ENCODE data around the gene SKI. TPM values are rescaled to one million over a fixed set of nuclear protein-coding genes. Genes with fewer than 3 reads are reported as not detected.

SKI gene
- total and polyA plus RNA-seq, 10 of the 15 experiments (the other 5 are each of a cell fraction or from before 2014, with no cell fraction given), result 0.03 to 14.9 (median 0.96) TPM

GRCh38 chr1:2194898-2195673, 33.0 kb upstream of the SKI start:
- ChIA-PET SMC1A (ENCODE audit: uncharacterized antibody, unreplicated experiment) (interaction anchor here (0.7 to 3.2 kb wide), 14 partner anchors 38 to 391 kb away, joined by 3 to 62 read pairs (median 4); partner anchors contain the start of genes MORN1, PEX10, PRXL2B and RER1), RAD21 (ENCODE audit: unreplicated experiment) (interaction anchor here (0.6 to 2.3 kb wide), 22 partner anchors 9 to 360 kb away, joined by 3 to 78 read pairs (median 4); partner anchors contain the start of genes MORN1, PANK4, PEX10 and RER1), POLR2A (interaction anchor here (0.8 to 1.8 kb wide), 9 partner anchors 9 to 353 kb away, joined by 3 to 12 read pairs (median 3); partner anchors contain the start of genes MORN1 and RER1), CTCF (interaction anchor here (0.7 to 3.3 kb wide), 30 partner anchors 10 to 727 kb away, joined by 3 to 98 read pairs (median 4); partner anchors contain the start of genes MORN1, PEX10 and RER1)
- FAIRE-seq (peak; percentile 75), DNase-seq (ENCODE audit: low read depth, low spot score) (peak; percentile 43), ATAC-seq (peak; percentile 91)
- WGBS (ENCODE audit: insufficient coverage, insufficient replicate concordance, low lambda C conversion rate, missing lambda C conversion rate), result 2% methylated on average over 27 of the region's 35 CpGs
- peak overlapping the region; percentile 61 for H3K4me3 ChIP-seq
- no peaks in the 10 kb centered on the region for H3K9me3 ChIP-seq (replicated peaks; ENCODE audit: control insufficient read depth, insufficient read depth, low read length)
- peaks cover 1% of the 10 kb centered on the region for H3K79me2 ChIP-seq (ENCODE audit: control insufficient read depth, insufficient read depth, low read length)
- H3K36me3 ChIP-seq (ENCODE audit: control insufficient read depth in 2 of 2, insufficient read depth in 2 of 2, low read length in 1 of 2), result no peaks in the 10 kb centered on the region; a peak in 1 of 4 replicates
- no peaks in the 10 kb centered on the region for H4K20me1 ChIP-seq (ENCODE audit: control insufficient read depth, insufficient read depth)
- H3K4me1 ChIP-seq (ENCODE audit: control insufficient read depth, insufficient read depth, low read length), result peaks cover 10% of the 10 kb centered on the region
- in situ Hi-C loops (cut with MboI), result loop anchor here (5.0 to 10.0 kb wide), 2 partner anchors 192 to 1230 kb away; no protein-coding TSS in a partner anchor
- peak overlapping the region; percentile 90 for H3K4me2 ChIP-seq (ENCODE audit: control insufficient read depth, insufficient read depth)
- no TSS peak for BruUV-seq (replicated peaks)
- H3K9ac ChIP-seq (ENCODE audit: control insufficient read depth, insufficient read depth, low read length), result peak overlapping the region; percentile 83
- H2AFZ ChIP-seq (ENCODE audit: control insufficient read depth, low read depth, low read length), result peak overlapping the region; percentile 94
- intact Hi-C loops (cut with micrococcal nuclease; ENCODE audit: unreplicated experiment), result loop anchor here (1.0 to 5.0 kb wide), 4 partner anchors 117 to 1227 kb away; no protein-coding TSS in a partner anchor
- H3K27ac ChIP-seq (ENCODE audit: control insufficient read depth, insufficient read depth), result peak overlapping the region; percentile 89
- no peaks in the 10 kb centered on the region for H3K27me3 ChIP-seq (replicated peaks in 1 of 2; ENCODE audit: control insufficient read depth in 2 of 2, insufficient read depth in 2 of 2, low read length in 1 of 2)
- TF ChIP-seq TARDBP (IDR thresholded peaks at IDR 0.05; ENCODE audit: borderline replicate concordance), result 0 out of 2 replicates have a peak, but pooled peaks have one; percentile 52
- TF ChIP-seq FOXM1 (IDR thresholded peaks at IDR 0.05; ENCODE audit: low read depth, low read length), result no peak
- TF ChIP-seq MEF2B (IDR thresholded peaks at IDR 0.05; ENCODE audit: partially characterized antibody, poor library complexity, severe bottlenecking), result peak; percentile 88
- TF ChIP-seq NBN (IDR thresholded peaks at IDR 0.05), result peak; percentile 81; the same call in 1 of the 2 replicates
- TF ChIP-seq RUNX3 (IDR thresholded peaks at IDR 0.05; ENCODE audit: low read length), result 0 out of 2 replicates have a peak, but pooled peaks have one; percentile 4
- 0 out of 2 replicates have a peak, but pooled peaks have one; percentile 36 for TF ChIP-seq SIN3A (IDR thresholded peaks at IDR 0.05; ENCODE audit: low read depth, low read length)
- peak; percentile 54 for TF ChIP-seq POLR2A (IDR thresholded peaks at IDR 0.05; ENCODE audit: low read depth, low read length)
- TF ChIP-seq ASH2L (IDR thresholded peaks at IDR 0.05; ENCODE audit: borderline replicate concordance, low read depth), result peak; percentile 50; the same call in 1 of the 2 replicates
- peak; percentile 60 to 76; a peak in 3 of 4 replicates for TF ChIP-seq IKZF2 (IDR thresholded peaks at IDR 0.05)
- TF ChIP-seq CHD2 (IDR thresholded peaks at IDR 0.05; ENCODE audit: borderline replicate concordance, low read depth, low read length), result no peak
- 0 out of 2 replicates have a peak, but pooled peaks have one; percentile 7 for TF ChIP-seq ELK1 (IDR thresholded peaks at IDR 0.05; ENCODE audit: low read depth, low read length)
- TF ChIP-seq USF2 (IDR thresholded peaks at IDR 0.05; ENCODE audit: borderline replicate concordance, low read depth, low read length), result no peak
- peak; percentile 89 for TF ChIP-seq RELA (IDR thresholded peaks at IDR 0.05; ENCODE audit: borderline replicate concordance, partially characterized antibody)
- TF ChIP-seq IRF3 (IDR thresholded peaks at IDR 0.05), result no peak
- TF ChIP-seq PAX5 (IDR thresholded peaks at IDR 0.05; ENCODE audit: borderline replicate concordance, low read depth, low read length), result 0 out of 2 replicates have a peak, but pooled peaks have one; percentile 53
- TF ChIP-seq ZNF24 (IDR thresholded peaks at IDR 0.05), result no peak
- TF ChIP-seq CREM (IDR thresholded peaks at IDR 0.05; ENCODE audit: low read depth), result no peak
- peak; percentile 25; the same call in 1 of the 2 replicates for TF ChIP-seq ZSCAN29 (IDR thresholded peaks at IDR 0.05)
- TF ChIP-seq ZNF207 (IDR thresholded peaks at IDR 0.05; ENCODE audit: borderline replicate concordance), result peak; percentile 94
- TF ChIP-seq NR2F1 (conservative IDR thresholded peaks at IDR 0.05), result peak; percentile 82
